ENCODE results near the gene INTS6.

- TF ChIP-seq, protein P1, sequence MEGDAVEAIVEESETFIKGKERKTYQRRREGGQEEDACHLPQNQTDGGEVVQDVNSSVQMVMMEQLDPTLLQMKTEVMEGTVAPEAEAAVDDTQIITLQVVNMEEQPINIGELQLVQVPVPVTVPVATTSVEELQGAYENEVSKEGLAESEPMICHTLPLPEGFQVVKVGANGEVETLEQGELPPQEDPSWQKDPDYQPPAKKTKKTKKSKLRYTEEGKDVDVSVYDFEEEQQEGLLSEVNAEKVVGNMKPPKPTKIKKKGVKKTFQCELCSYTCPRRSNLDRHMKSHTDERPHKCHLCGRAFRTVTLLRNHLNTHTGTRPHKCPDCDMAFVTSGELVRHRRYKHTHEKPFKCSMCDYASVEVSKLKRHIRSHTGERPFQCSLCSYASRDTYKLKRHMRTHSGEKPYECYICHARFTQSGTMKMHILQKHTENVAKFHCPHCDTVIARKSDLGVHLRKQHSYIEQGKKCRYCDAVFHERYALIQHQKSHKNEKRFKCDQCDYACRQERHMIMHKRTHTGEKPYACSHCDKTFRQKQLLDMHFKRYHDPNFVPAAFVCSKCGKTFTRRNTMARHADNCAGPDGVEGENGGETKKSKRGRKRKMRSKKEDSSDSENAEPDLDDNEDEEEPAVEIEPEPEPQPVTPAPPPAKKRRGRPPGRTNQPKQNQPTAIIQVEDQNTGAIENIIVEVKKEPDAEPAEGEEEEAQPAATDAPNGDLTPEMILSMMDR (optimal IDR thresholded peaks at IDR 0.05 in 1 of 3, IDR thresholded peaks at IDR 0.05 in 1 of 3, conservative IDR thresholded peaks at IDR 0.05 in 1 of 3; ENCODE audit: extremely low read depth in 1 of 3, insufficient read depth in 2 of 3, low read length in 3 of 3): no peak
- TF ChIP-seq EZH2 (IDR thresholded peaks at IDR 0.05; ENCODE audit: low read length): no peak
Observed at GRCh38 chr13:51455532-51455931, 2.7 kb upstream of the INTS6 start.

Data from keratinocyte (primary cell).